Astrocyte of the spinal cord (primary cell): ENCODE data around the gene GNL1.

Experiments
- DNase-seq: peaks from one replicate; pipeline ENCODE4 v3.0.0; 2011; ENCODE audit warnings: low read depth, low spot score
- H3K4me3 ChIP-seq: 2 replicates; pipeline ENCODE4 v1.5.1; 2011; ENCODE audit warnings: low read depth, mild to moderate bottlenecking, low read length, moderate library complexity
- in situ Hi-C: cut with HindIII; loops from 2 replicates; pipeline ENCODE4 v1.10.0; 2017; ENCODE audit warnings: low sequenced_read_pairs
- TF ChIP-seq, protein P1 (sequence below): IDR thresholded peaks from 2 replicates; pipeline ENCODE4 v1.5.1; 2012; ENCODE audit warnings: low read depth, mild to moderate bottlenecking, low read length, inconsistent platforms

The GNL1 gene

GRCh38 chr6:30556066-30556905 is at the start of gene GNL1:
TSS of gene GNL1 (minus strand) at chr6:30556489. CDS start at chr6:30556203, 286 bp downstream.
- H3K4me3 ChIP-seq, result peak within 1 kb of the TSS; percentile 96
- in situ Hi-C loops, result no loop called here
- DNase-seq, result peak; percentile 93
- TF ChIP-seq, protein P1, sequence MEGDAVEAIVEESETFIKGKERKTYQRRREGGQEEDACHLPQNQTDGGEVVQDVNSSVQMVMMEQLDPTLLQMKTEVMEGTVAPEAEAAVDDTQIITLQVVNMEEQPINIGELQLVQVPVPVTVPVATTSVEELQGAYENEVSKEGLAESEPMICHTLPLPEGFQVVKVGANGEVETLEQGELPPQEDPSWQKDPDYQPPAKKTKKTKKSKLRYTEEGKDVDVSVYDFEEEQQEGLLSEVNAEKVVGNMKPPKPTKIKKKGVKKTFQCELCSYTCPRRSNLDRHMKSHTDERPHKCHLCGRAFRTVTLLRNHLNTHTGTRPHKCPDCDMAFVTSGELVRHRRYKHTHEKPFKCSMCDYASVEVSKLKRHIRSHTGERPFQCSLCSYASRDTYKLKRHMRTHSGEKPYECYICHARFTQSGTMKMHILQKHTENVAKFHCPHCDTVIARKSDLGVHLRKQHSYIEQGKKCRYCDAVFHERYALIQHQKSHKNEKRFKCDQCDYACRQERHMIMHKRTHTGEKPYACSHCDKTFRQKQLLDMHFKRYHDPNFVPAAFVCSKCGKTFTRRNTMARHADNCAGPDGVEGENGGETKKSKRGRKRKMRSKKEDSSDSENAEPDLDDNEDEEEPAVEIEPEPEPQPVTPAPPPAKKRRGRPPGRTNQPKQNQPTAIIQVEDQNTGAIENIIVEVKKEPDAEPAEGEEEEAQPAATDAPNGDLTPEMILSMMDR, result no peak

DNA sequence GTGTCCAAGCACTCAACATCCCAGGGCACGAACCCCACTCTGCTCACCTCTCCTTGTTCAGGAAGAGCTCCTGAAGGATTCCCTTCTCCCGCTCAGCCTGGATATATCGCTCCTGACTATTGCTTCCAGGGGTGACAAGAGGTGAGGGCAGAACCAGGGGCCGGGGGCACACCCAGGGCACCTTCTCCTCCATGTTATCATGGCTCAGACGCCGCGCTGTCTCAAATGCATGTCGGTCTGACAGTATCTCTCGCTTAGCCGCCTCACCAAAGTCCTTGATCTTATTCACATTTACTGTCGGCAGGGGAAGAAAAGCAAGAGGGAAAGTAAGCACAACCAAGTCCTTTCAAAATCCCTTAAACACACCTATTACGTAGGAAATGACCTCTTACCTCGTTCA is 47.7 kb upstream of the GNL1 start:
- in situ Hi-C loops, result no loop called here

DNA sequence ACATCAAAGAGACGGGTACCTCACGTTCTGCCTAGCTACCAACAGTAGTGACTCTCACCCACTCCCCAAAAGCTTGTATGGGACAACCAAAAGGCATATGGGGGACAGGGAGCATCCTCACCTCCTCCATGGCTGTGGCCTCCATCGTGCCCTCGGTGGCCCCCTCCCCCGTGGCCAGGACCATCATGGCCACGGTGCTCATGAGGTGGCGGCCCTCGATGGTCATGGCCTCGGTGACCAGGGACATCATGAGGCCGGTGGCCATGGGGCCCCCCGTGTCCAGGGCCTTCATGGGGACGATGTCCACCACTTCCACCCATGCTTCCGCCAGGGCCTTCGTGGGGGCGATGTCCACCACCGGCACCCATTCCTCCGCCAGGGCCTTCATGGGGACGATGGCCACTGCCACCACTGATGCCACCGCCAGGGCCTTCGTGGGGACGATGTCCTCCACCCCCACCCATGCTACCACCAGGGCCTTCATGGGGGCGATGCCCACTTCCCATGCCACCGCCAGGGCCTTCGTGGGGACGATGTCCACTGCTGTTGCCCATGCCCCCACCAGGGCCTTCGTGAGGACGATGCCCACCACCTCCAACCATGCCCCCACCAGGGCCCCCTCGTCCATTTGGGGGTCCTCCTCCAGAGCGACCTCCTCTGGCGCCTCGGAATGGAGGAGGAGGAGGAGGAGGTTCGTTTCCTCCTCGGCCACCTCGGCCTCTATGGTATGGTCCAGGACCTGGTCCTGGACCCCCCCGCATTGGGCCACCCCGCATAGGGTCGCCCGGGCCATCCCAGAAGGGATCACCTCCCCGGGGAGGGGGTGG is 45.7 kb upstream of the GNL1 start:
- TF ChIP-seq, protein P1, result no peak
- DNase-seq, result no peak
- in situ Hi-C loops, result no loop called here
- no peak overlapping the region for H3K4me3 ChIP-seq

More for the DNA sequence above, 47.7 kb upstream of the GNL1 start:
- DNase-seq, result no peak
- H3K4me3 ChIP-seq, result no peak overlapping the region
- TF ChIP-seq, protein P1, result no peak

DNA sequence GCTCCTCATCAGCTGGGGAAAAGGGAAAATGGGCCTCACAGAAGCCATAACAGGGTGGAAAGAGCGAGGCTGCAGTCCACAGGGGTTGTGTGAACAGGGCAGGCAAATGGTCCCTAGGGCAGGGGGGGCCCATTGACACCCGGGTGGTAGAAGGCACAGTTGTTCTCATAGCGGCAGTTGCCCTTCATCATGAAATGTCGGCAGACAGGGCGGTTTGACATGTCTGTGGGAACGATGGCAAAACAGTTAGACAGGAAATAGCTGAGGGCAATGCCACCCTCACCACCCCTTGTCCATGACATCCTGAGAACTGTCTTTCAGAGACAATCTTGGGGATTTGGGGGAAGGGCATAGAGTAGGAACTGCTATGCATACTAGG is 45.1 kb upstream of the GNL1 start:
- in situ Hi-C loops, result no loop called here
- TF ChIP-seq, protein P1, result no peak
- no peak for DNase-seq
- no peak overlapping the region for H3K4me3 ChIP-seq

DNA sequence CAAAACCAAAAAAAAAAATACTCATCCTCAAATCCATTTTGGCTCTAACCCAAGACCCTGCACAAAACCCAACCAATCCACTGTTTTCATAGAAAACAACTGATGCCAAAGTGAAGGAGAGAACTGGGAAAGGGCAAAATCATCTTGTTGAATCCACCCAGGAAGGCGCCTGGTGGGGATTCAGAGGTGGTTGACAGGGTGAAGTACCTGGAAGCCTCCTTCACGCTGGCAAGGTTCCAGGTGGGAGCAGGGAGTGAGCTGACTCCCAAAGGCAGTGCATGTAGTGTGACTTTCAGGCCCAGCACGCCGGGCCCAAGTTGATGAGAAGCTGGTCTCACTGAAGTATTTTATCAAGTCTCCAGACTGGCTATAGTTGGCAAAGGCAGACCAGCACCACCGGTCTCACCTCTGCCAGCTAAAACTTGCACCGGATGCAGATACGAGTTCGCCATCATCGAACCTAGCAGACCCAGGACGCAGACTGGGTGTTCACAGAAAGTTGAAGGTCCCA is 44.2 kb upstream of the GNL1 start:
- no peak overlapping the region for H3K4me3 ChIP-seq
- TF ChIP-seq, protein P1, result no peak
- in situ Hi-C loops, result no loop called here
- DNase-seq, result no peak

- no peak for DNase-seq
- no peak overlapping the region for H3K4me3 ChIP-seq
- TF ChIP-seq, protein P1, result no peak
- in situ Hi-C loops, result no loop called here
Observed at GRCh38 chr6:30599625-30600324, 43.5 kb upstream of the GNL1 start.
